ENCODE measurements around the gene CDKL1.
A peak's percentile ranks its signal among the peaks of the same experiment; 100 is the strongest.
"Not testable (repeated sequence)": the region's sequence is repeated elsewhere in the genome, so short reads cannot be mapped to it uniquely, and the experiment has no call there.

The CDKL1 gene

GRCh38 chr14:50335389-50335788, 61.3 kb downstream of the CDKL1 start:
- DNase-seq (ENCODE audit: low read depth in 2 of 2), result peak in 1 of 2 experiments; percentile 72

GRCh38 chr14:50334211-50334610, 62.5 kb downstream of the CDKL1 start:
- DNase-seq (ENCODE audit: low read depth in 2 of 2), result no peak

GRCh38 chr14:50333014-50333509, 63.6 kb downstream of the CDKL1 start:
- peak; percentile 83 to 84 for DNase-seq (ENCODE audit: low read depth in 2 of 2)

GRCh38 chr14:50331596-50331995, 65.1 kb downstream of the CDKL1 start:
- no peak for DNase-seq (ENCODE audit: low read depth in 2 of 2)

- peak; percentile 83 to 84 for DNase-seq (ENCODE audit: low read depth in 2 of 2)
Observed at GRCh38 chr14:50321009-50321660, 75.5 kb downstream of the CDKL1 start.

- DNase-seq (ENCODE audit: low read depth in 2 of 2), result no peak
Observed at GRCh38 chr14:50320283-50320682, 76.4 kb downstream of the CDKL1 start.

GRCh38 chr14:50319721-50320120, 77.0 kb downstream of the CDKL1 start:
- DNase-seq (ENCODE audit: low read depth in 2 of 2), result no peak

- DNase-seq (ENCODE audit: low read depth in 2 of 2), result no peak
Observed at GRCh38 chr14:50319293-50319692, 77.4 kb downstream of the CDKL1 start.

- no peak for DNase-seq (ENCODE audit: low read depth in 2 of 2)
Observed at GRCh38 chr14:50318031-50318626, 78.6 kb downstream of the CDKL1 start.

- not testable (repeated sequence) for DNase-seq (ENCODE audit: low read depth in 2 of 2)
Observed at GRCh38 chr14:50314098-50314497, 82.6 kb downstream of the CDKL1 start.

- no peak for DNase-seq (ENCODE audit: low read depth in 2 of 2)
Observed at GRCh38 chr14:50312734-50313054, 84.0 kb downstream of the CDKL1 start.

GRCh38 chr14:50311972-50312733, 84.5 kb downstream of the CDKL1 start, which contains the start of the genes DMAC2L and L2HGDH:
Gene DMAC2L, plus strand, starts transcription at chr14:50312324. Its CDS starts 9,164 bp downstream, at chr14:50321488.
Gene L2HGDH, minus strand, starts transcription at chr14:50312229. Its CDS starts 79 bp downstream, at chr14:50312150.
- DNase-seq (ENCODE audit: low read depth in 2 of 2), result peak; percentile 81

- no peak for DNase-seq (ENCODE audit: low read depth in 2 of 2)
Observed at GRCh38 chr14:50311337-50311971, 85.2 kb downstream of the CDKL1 start.

GRCh38 chr14:50310445-50310844, 86.2 kb downstream of the CDKL1 start:
- no peak for DNase-seq (ENCODE audit: low read depth in 2 of 2)

- no peak for DNase-seq (ENCODE audit: low read depth in 2 of 2)
Observed at GRCh38 chr14:50308363-50308915, 88.2 kb downstream of the CDKL1 start.

- no peak for DNase-seq (ENCODE audit: low read depth in 2 of 2)
Observed at GRCh38 chr14:50303744-50304471, 92.8 kb downstream of the CDKL1 start.

GRCh38 chr14:50301914-50302313, 94.8 kb downstream of the CDKL1 start:
- DNase-seq (ENCODE audit: low read depth in 2 of 2), result no peak

- no peak for DNase-seq (ENCODE audit: low read depth in 2 of 2)
Observed at GRCh38 chr14:50299585-50299984, 97.1 kb downstream of the CDKL1 start.

GRCh38 chr14:50290306-50290705, 106.4 kb downstream of the CDKL1 start:
- no peak for DNase-seq (ENCODE audit: low read depth in 2 of 2)

- DNase-seq (ENCODE audit: low read depth in 2 of 2), result no peak
Observed at GRCh38 chr14:50288146-50288545, 108.5 kb downstream of the CDKL1 start.

- no peak for DNase-seq (ENCODE audit: low read depth in 2 of 2)
Observed at GRCh38 chr14:50285861-50286260, 110.8 kb downstream of the CDKL1 start.

Measured in fibroblast of skin of left quadriceps (primary cell).